ENCODE data around the gene RPS2.
"Not testable (repeated sequence)": the region's sequence is repeated elsewhere in the genome, so short reads cannot be mapped to it uniquely, and the experiment has no call there.

The RPS2 gene

DNA sequence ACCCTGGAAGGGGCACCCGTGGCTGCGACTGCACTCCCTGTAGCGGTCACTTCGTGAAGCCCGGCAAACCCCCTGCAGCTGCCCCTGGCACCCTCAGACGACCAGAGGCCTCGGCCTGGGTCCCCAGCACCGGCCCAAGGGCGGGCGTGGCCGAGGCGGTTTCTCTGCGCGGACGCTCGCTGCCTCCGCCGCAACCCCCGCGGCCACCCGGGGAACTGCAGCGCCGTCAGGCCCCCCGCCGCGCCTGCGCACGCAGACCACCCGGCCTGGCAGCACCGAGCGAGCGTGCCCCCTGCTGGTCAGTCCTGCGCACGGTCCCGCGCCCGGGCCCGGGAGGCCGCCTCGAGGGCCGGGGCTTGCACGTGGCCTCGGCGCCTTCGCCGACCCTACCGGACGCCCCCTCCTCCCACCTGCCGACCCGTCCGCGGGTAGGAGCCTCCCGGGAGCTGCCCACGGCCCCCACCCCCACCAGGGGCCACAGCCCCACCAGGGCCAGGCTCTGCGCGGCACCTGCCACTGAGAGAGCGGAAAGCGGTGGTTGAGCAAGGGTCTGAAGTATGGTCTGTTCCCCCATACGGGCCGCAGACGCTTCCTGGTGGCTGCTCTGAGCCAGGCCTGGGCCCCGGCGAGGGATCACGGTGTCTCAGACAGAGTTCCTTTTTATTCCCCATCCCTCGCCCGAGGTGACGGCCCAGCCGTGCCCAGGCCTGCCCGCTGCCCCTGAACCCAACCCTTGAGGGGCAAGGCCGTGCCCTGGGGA lies 34.9 kb downstream of the RPS2 start:
- peak overlapping the region; percentile 57 for H3K4me3 ChIP-seq (ENCODE audit: low read depth, low read length)

DNA sequence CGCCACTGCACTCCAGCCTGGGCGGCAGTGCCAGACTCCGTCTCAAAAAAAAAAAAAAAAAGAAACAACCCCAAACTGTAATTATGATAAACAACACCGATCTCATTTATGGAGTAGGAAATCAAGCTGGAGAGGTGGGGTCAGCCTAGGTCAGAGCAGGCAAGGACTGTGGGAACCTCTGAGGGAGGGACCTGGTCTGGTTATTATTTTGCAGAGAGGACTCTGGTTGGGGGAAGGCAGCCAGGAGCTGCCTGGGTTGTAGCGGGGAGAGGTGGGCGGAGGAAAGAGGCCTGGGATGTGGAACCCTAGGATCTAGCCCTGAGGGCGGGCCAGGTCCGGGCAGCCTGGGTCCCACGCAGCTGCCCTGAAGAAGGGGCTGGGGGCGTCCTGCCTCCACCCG lies 35.5 kb downstream of the RPS2 start:
- peak overlapping the region; percentile 57 for H3K4me3 ChIP-seq (ENCODE audit: low read depth, low read length)

More for the DNA sequence above, 34.9 kb downstream of the RPS2 start:
- DNase-seq (ENCODE audit: low read depth) = peak; percentile 25

DNA sequence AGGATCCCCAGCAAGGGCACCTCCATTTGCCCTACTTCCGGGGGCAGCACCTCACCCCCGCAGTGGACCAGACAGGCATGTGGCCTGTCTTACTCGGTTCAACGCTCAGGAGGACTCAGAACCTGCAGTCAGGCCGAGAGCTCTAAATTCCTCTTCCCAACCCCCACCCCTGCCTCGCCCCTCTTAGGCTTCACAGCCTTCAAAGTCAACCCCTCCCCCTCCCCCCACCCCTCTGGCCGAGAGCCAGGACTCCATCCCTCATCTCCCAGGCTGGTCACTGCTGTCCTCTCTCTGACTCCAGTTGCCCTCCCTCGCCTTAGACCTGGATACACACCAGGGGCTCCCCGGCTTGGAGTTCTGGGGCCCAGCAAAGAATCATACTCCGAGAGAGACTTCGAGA lies 38.4 kb downstream of the RPS2 start:
- DNase-seq (ENCODE audit: low read depth) = no peak
- no peak overlapping the region for H3K4me3 ChIP-seq (ENCODE audit: low read depth, low read length)

More for the DNA sequence above, 35.5 kb downstream of the RPS2 start:
- DNase-seq (ENCODE audit: low read depth) = no peak

DNA sequence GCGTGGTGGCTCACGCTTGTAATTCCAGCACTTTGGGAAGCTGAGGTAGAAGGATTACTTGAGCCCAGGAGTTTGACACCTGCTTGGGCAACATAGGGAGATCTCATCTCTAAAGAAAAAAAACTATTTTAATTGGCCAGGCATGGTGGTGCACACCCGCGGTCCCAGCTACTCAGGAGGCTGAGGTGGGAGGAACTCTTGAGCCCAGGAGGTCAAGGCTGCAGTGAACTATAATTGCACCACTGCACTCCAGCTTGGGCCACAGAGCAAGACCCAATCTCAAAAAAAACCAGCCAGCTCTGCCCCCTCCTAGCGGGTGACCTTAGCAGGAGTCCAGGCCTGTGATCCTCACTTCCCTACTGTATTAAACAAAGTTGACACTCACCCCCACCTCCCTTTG lies 40.5 kb downstream of the RPS2 start:
- no peak overlapping the region for H3K4me3 ChIP-seq (ENCODE audit: low read depth, low read length)
- DNase-seq (ENCODE audit: low read depth) = no peak

DNA sequence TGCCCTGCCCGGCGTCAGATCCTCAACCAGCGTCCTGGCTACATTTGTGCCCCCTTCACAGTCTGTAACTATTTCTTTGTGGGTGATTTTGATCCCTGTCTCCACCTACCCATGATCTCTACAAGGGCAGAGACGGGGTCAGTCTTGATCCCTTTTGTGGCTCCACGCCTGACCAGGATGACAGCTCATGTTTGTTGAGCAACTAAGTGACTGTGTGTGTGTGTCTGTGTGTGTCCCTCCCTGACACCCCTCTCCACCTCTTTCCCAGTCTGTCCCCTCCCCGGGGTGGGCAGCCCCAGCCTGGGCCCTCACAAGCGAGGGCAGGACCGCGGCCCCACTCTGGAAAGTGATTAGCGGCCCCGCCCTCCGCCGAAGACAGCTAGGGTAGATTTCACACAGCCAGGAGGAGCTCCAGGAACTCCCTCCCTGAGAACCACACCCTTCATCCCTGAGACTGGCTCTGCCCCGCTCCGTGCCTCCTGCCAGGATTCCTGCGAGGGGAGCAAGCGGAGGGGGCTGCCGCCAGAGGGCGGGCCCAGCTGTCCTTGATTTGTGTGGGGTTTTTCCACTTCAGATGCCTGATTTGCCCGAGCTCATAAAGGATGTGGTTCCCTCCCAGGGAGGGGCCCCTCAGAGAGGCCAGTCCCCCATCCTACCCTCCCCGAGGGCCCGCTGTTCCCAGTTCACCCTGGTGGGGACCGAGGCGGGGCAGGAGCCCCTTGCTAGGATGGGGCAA lies 41.2 kb downstream of the RPS2 start:
- no peak overlapping the region for H3K4me3 ChIP-seq (ENCODE audit: low read depth, low read length)
- no peak for DNase-seq (ENCODE audit: low read depth)

DNA sequence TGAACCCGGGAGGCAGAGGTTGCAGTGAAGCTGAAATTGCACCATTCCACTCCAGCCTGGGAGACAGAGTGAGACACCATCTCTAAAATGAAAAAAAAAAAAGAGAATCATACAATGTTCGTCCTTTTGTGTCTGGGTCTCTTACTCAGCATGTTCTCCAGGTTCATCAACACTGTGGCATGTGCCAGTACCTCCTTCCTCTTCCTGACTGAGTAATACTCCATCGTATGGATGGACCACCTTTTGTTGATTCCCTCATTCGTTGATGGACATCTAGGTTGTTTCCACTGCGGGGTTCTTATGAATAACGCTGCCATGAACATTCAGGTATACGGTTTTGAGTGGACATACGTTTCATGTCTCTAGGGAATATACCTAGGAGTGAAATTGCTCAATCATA lies 42.3 kb downstream of the RPS2 start:
- no peak for DNase-seq (ENCODE audit: low read depth)
- H3K4me3 ChIP-seq (ENCODE audit: low read depth, low read length) = no peak overlapping the region

DNA sequence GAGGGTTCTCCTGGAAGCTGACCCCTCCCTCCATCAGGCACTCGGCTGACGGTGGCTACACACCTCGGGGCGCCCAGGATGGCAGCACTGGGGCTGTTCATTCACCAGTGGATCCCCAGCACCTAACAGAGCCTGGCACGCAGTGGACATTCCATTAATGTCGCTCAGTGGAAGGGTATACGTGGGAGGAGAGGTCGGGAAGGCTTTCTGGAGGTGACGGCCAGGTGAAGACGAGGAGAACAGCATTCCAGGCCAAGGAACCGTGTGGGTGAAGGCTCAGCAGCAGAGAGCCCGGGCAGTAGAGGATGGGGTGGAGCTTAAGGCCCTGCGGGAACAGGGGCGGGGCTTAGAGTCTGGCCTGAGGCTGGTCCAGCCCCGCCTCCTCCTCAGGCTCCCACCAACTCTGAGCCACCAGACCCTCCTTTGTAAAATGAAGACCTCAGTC lies 43.9 kb downstream of the RPS2 start:
- DNase-seq (ENCODE audit: low read depth) = no peak
- H3K4me3 ChIP-seq (ENCODE audit: low read depth, low read length) = no peak overlapping the region

DNA sequence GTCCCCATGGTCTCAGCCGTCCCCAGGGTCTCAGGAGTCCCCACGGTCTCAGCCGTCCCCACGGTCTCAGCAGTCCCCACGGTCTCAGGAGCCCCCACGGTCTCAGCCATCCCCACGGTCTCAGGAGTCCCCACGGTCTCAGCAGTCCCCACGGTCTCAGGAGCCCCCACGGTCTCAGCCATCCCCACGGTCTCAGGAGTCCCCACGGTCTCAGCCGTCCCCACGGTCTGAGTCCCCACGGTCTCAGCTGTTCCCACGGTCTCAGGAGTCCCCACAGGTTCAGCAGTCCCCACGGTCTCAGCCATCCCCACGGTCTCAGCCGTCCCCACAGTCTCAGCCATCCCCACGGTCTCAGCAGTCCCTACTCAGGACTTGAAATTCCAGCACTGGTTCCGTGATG lies 44.5 kb downstream of the RPS2 start:
- not testable (repeated sequence) for DNase-seq (ENCODE audit: low read depth); H3K4me3 ChIP-seq (ENCODE audit: low read depth, low read length)

DNA sequence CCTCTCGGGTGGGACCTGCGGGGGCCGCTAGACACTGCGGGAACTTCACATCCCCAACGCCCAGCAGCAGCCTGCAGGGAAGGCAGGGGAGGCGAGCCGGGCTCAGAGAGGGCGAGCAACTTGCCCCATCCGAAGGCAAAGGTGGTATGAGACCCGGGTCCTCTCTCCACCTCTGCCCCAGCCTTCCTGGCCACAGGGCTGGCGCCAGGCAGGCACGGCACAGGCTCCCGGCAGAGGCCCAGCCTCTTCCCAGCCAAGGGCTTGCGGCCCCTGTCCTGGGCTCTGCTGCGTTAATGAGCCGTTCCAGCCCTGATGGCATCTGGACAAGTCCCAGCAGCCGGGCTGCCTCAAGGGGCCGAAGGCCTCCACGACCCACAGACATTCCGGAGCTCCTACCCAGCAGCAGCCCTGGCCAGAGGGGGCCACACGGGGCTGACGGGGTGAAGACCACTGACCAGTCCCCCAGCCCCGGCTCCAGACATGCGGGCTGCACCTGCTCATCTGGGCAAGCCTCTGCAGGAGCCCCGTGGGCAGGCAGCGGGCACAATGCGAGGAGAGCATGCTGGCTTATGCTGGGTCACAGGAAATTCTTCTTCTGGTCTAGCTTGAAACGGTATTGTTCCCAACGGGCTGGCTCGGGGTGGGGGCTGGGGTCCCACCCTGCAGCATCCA lies 45.2 kb downstream of the RPS2 start:
- no peak for DNase-seq (ENCODE audit: low read depth)
- no peak overlapping the region for H3K4me3 ChIP-seq (ENCODE audit: low read depth, low read length)

DNA sequence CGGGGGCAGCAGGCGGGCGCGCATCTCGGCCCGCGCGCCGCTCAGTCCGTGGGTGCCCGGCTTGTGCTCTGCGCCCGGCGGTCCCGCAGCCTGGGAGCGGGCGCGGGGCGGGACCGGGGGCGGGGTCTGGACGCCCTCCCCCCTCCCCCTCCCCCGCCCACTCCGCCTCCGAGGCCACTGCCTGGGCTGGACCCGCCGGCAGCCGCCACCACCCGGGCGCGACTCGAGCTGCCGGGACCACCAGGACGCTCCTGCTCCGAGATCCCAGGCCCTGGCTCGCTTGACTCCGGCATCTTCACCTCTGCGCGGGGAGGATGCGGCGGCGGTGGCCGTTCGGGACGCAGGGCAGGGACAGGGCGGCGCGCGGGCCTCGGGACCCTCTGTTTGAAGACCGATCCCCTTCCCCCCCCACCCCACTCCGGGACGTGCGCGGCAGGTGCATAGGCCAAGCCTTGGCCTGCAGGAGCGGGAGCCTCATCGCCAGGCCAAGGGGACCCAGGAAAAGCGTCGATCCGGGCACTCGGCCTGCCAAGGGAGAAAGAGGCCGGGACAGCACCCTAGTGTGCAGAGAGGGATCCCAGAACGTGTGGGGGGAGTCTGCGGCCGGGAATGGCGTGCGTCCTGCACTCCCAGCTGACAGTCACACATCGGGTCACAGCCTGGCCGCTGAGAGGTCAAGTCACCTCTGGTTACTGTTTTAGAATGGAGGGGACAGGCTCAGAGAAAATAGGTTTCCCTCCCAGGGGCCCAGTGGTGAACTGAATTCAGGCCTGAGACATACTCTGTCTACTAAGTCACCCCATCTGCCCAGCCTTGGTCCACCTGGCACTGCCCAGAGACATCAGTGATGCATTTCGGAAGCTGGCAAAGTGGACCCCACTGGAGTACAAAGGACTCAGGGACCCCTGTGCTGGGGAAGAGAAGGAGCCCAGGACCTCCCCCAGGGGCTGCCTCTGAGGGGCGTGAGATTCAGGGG lies 46.0 kb downstream of the RPS2 start, which contains the start of gene HS3ST6:
TSS of gene HS3ST6 (minus strand) at position 65 of the 976 bp plus-strand sequence. CDS start 92 bp downstream, outside the sequence.
- DNase-seq (ENCODE audit: low read depth) = no peak
- H3K4me3 ChIP-seq (ENCODE audit: low read depth, low read length) = no peak within 1 kb of the TSS

DNA sequence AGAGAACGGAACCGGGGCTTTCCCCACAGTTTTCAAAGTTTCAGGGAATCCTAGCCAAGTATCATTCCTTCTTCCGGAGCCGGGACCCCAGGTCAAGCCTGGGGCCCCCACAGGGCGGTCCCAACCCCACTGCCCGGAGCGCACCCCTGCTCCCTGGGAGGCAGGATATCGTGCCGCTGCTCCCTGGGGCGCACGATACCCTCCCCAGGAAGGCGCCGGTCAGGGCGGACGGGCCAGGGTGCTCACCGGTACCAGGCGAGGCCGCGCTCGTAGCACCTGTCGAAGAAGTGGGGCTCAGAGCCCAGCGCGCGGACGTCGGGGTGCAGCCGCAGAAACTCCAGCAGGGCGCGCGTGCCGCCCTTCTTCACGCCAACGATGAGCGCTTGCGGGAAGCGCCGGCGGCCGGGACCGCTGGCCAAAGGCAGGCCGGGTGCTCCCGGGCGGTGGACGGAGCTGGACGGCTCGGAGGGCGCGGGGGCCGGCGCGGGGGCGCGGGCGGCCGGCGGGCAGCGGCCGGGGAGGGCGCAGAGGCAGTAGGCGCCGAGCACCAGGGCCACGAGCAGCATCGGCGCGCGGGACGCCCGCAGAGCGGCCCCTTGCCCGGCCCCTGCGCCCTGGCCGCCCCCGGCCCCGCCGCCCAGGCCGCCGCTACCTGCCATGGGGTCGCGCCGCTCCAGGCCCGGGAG lies 46.8 kb downstream of the RPS2 start:
- H3K4me3 ChIP-seq (ENCODE audit: low read depth, low read length) = no peak overlapping the region
- DNase-seq (ENCODE audit: low read depth) = no peak

DNA sequence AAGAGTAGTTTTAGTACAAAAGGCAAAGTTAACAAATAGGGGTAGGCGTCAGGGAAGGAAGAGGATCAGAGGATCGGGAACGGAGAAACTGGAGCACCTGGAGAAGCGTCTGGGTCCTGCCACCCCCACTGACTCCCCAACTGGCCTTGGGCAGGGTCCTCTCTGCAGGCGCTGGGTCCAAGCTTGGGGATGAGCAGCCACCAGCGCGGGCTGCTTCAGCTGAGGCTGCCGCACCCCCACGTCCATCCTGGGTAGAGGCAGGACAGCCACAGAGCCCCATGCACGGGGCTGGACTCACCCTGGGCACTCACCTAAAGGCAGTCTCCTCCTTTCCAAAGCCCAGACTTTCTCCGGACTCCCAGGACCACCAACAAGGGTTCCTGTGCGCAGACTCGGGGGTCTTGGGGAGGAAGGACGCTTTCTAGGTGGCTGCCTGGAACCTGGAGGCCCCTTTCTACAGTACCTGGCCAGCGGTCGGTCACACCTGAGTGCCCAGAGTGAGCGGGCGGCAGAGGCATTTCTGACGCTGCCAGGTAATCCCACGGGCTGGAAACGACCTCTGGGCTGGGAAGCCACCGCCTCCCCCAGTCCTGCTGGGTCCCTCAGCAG lies 47.5 kb downstream of the RPS2 start:
- no peak overlapping the region for H3K4me3 ChIP-seq (ENCODE audit: low read depth, low read length)
- no peak for DNase-seq (ENCODE audit: low read depth)

DNA sequence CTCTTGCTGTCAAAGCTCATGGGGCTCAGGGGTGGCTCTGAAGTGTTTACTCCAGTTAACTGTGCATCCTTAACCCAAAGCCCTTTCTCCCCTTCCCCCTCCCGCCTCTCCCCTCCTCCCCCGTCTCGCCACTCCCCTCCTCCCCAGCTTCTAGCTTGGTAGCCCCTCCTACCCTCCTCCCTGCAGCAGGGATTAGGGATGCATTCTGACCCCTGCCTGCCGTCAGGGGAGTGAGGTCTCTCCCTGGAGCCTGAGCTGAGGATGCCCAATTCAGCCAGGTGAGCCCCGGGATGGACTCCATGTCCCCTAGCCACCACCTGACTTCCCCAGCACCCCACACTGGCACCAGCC lies 48.0 kb downstream of the RPS2 start:
- no peak overlapping the region for H3K4me3 ChIP-seq (ENCODE audit: low read depth, low read length)
- no peak for DNase-seq (ENCODE audit: low read depth)

DNA sequence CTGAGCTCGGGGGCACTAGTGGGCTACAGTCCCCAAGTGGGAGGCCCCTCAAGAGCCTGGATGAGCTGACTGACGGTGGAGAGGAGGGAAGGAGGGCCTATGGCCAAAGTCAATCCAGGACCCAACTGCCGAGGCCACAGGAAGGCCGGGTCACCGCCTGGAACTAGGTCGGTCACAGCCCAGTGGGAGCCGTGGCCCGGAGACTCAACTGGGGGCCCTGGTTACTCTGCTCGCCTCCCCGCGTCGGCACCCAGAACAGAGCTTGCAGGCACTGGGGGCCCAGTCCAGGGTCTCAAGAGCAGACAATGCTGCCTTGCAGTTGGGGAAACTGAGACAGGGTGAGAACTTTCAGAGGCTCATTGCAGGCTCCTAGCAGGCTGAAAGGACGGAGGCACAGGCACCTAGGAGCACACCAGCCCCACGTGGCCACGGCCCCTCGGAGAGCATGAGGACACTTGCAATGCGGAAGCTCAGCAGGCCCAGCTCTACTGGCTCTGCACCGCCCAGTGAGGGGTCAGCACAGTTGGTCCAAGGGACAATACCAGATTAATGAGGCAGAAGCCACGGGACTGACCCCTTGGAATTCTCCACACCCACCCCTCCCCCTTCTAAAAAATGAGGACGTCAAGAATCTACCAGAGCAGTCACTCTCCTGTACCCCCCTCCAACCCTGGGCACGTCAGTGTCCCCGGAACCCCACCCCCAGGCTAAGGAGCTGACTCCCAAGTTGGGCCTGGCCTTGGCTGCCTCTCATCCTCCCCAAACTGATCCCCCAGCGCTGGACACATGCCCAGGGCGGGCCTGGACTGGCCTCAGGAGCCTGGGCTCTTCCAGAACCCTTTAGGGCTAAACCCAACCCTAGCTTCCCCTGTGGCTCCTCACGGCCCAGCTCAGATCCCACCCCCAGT lies 48.6 kb downstream of the RPS2 start:
- H3K4me3 ChIP-seq (ENCODE audit: low read depth, low read length) = no peak overlapping the region
- DNase-seq (ENCODE audit: low read depth) = no peak

DNA sequence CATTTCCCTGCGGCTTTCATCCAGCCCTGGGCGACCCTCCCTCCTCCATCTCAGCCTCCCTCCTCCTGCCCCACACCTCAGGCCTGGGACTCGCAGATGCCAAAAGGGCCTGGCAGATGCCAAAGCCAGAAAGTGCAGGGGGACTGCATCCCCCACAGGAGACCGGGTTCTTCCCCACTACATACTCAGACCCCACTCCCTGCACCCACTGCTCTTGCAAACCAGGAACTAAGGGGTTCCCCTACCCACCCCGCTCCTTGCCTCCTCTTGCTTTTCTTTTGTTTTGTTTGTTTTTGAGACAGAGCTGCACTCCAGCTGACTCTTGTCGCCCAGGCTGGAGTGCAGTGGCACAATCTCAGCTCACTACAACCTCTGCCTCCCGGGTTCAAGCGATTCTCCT lies 49.6 kb downstream of the RPS2 start:
- no peak overlapping the region for H3K4me3 ChIP-seq (ENCODE audit: low read depth, low read length)
- DNase-seq (ENCODE audit: low read depth) = no peak

DNA sequence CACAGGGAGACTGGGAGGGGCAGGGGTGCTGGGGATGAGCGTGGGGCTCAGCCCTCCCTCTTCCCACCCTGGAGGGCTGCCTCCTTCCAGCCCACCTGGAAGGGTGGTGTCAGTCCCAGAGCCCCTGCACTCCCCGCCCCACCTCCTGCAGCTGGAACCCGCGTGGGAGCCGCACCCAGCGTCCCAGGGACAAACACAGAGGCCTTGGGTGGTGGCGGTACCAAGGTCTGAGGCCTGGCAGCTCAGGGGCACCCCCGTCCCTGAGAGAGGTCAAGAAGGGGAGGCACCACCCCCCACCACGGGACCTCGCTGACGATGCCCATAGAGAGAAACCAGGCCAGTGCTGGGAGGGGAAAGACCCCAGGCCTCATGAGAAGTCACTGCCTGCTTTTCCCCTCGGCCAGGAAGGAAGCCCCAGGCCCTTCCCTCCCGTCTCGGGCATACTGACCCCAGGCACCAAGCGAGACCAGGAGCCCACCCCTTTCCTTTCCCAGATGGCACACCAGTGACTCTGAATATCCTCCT lies 50.5 kb downstream of the RPS2 start:
- no peak overlapping the region for H3K4me3 ChIP-seq (ENCODE audit: low read depth, low read length)
- DNase-seq (ENCODE audit: low read depth) = no peak

Measured in skeletal muscle cell (primary cell).